Ovary (tissue), 9 donors: ENCODE measurements around the gene BATF3. TPM values are rescaled to one million over a fixed set of nuclear protein-coding genes. Genes with fewer than 3 reads are reported as not detected.
"Not testable (repeated sequence)": the region's sequence is repeated elsewhere in the genome, so short reads cannot be mapped to it uniquely, and the experiment has no call there.

Experiments used
- DNase-seq, 5 donors: peaks; one replicate each; pipeline ENCODE4 v3.0.0-alpha.2; 2019 to 2020
- H3K27ac ChIP-seq, 2 donors: fragments of 200-600 bp; one replicate each; pipeline versions ENCODE4 v1.5.1 to v1.8.0; 2019 to 2022
- H3K27me3 ChIP-seq: fragments of 200-600 bp; one replicate; pipeline ENCODE4 v1.8.0; 2022
- H3K36me3 ChIP-seq: fragments of 200-600 bp; sonication (generic); one replicate; pipeline ENCODE4 v1.5.1; 2019
- H3K4me1 ChIP-seq: one replicate; pipeline ENCODE4 v1.8.1; 2013; ENCODE audit warnings: mild to moderate bottlenecking, moderate library complexity; ENCODE audit not compliant: insufficient read depth
- H3K4me3 ChIP-seq: fragments of 200-600 bp; sonication (generic); one replicate; pipeline ENCODE4 v1.5.1; 2017
- H3K9me3 ChIP-seq, 2 donors: fragments of 200-600 bp in 1 of 2; sonication (generic) in 1 of 2; one replicate each; pipeline versions ENCODE4 v1.5.1 to v1.8.1; 2013 to 2019; ENCODE audit warnings: mild to moderate bottlenecking in 1 of 2, moderate library complexity in 1 of 2
- EP300 ChIP-seq: sonication (generic); formaldehyde crosslinking; IDR thresholded peaks from one replicate; pipeline ENCODE4 v1.6.1; 2017; ENCODE audit warnings: antibody characterized with exemption
- POLR2A ChIP-seq: fragments of 450-650 bp; IDR thresholded peaks from one replicate; pipeline ENCODE4 v1.6.1; 2017; ENCODE audit warnings: antibody characterized with exemption, mild to moderate bottlenecking, moderate library complexity
- WGBS, 3 donors: extraction: QIAGEN DNeasy Blood & Tissue Kit in 1 of 3; methylation state at CpG; one replicate each; pipeline versions ENCODE4 v1.1.5 to v1.1.7; 2013 to 2017; 5-methylcytosine and 5-hydroxymethylcytosine counted together
- intact Hi-C, 4 donors: fragments of 100-400 bp; cut with DNase I; formaldehyde crosslinking; loops; one replicate each; pipeline versions ENCODE4 v1.11.0 to v1.15.1; 2022 to 2023
- polyA plus RNA-seq, 2 donors: library from polyadenylated mRNA; stranded (reverse); fragments of 200-250 nt in 1 of 2; fragments of 350-450 nt in 1 of 2; fragmentation: Illumina TruSeq in 1 of 2; extraction: RNeasy Lipid Tissue Mini Kit (QIAGEN cat#74804) in 1 of 2; gene quantifications; one replicate each; pipeline ENCODE4 v1.2.3, GENCODE V29; 2013 to 2014
- total RNA-seq, 7 donors: library from RNA; depleted of rRNA in 2 of 7; stranded (reverse); fragments of >200 nt in 2 of 7; fragmentation: NEBNext Ultra II Directional in 3 of 7; extraction: Animal tissue kit (Norgen Biotek cat#: 25700) in 3 of 7; gene quantifications; one replicate each; pipeline versions ENCODE4 v1.1.0 to v1.2.4, GENCODE V29; 2016 to 2023
- TF ChIP-seq, protein P1 (sequence below), 3 donors: fragments of 450-650 bp in 2 of 3; fragments of 200-600 bp in 1 of 3; IDR thresholded peaks; one replicate each; pipeline versions ENCODE4 v1.5.1 to v1.8.0; 2016 to 2022; ENCODE audit warnings: antibody characterized with exemption in 3 of 3, mild to moderate bottlenecking in 1 of 3
- donor health status: DM: no; HTN: no; CAD: no; lungs with moderate emphysema.
- donor health status: DM: no; HTN: no; CAD: no.
- donor health status: Bipolar disorder and iron deficiency.
- donor health status: DM: yes; HTN: yes; CAD: no.
- donor health status: DM: no; HTN: no; CAD: no.
- donor health status: DM: yes; HTN: yes; CAD: no.

The BATF3 gene
- total and polyA plus RNA-seq, 9 donors = 0.71 to 4.2 (median 1.1) TPM

- Histone ChIP-seq H3K4me3 (no peak overlapping the region), H3K9me3 (no peaks in the 10 kb centered on the region), H3K27ac (no peak overlapping the region), H3K4me1 (no peaks in the 10 kb centered on the region), H3K36me3 (no peaks in the 10 kb centered on the region), H3K27me3 (no peaks in the 10 kb centered on the region)
- no peak for TF ChIP-seq POLR2A
- TF ChIP-seq, protein P1, sequence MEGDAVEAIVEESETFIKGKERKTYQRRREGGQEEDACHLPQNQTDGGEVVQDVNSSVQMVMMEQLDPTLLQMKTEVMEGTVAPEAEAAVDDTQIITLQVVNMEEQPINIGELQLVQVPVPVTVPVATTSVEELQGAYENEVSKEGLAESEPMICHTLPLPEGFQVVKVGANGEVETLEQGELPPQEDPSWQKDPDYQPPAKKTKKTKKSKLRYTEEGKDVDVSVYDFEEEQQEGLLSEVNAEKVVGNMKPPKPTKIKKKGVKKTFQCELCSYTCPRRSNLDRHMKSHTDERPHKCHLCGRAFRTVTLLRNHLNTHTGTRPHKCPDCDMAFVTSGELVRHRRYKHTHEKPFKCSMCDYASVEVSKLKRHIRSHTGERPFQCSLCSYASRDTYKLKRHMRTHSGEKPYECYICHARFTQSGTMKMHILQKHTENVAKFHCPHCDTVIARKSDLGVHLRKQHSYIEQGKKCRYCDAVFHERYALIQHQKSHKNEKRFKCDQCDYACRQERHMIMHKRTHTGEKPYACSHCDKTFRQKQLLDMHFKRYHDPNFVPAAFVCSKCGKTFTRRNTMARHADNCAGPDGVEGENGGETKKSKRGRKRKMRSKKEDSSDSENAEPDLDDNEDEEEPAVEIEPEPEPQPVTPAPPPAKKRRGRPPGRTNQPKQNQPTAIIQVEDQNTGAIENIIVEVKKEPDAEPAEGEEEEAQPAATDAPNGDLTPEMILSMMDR (IDR thresholded peaks at IDR 0.05) = no peak
- TF ChIP-seq EP300 = no peak
- no peak for DNase-seq
- intact Hi-C loops = no loop called here
- 75 to 81% (median 79%) methylated on average over 13 of the region's 13 CpGs for WGBS, 3 donors
These were observed 27.9 kb upstream of the BATF3 start for GRCh38 chr1:212727386-212728181.

DNA sequence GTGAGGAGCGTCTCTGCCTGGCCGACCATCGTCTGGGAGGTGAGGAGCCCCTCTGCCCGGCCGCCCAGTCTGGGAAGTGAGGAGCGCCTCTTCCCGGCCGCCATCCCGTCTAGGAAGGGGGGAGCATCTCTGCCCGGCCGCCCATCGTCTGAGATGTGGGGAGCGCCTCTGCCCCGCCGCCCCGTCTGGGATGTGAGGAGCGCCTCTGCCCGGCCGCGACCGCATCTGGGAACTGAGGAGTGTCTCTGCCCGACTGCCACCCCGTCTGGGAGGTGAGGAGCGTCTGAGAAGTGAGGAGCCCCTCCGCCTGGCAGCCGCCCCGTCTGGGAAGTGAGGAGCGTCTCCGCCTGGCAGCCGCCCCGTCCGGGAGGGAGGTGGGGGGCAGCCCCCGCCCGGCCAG lies 25.0 kb upstream of the BATF3 start:
- H3K4me1 ChIP-seq, H3K27ac ChIP-seq, DNase-seq, H3K9me3 ChIP-seq, H3K4me3 ChIP-seq, intact Hi-C loops, H3K36me3 ChIP-seq, H3K27me3 ChIP-seq: not testable (repeated sequence)
- 83 to 96% (median 95%) methylated on average over 11 to 29 of the region's 34 CpGs for WGBS, 3 donors

DNA sequence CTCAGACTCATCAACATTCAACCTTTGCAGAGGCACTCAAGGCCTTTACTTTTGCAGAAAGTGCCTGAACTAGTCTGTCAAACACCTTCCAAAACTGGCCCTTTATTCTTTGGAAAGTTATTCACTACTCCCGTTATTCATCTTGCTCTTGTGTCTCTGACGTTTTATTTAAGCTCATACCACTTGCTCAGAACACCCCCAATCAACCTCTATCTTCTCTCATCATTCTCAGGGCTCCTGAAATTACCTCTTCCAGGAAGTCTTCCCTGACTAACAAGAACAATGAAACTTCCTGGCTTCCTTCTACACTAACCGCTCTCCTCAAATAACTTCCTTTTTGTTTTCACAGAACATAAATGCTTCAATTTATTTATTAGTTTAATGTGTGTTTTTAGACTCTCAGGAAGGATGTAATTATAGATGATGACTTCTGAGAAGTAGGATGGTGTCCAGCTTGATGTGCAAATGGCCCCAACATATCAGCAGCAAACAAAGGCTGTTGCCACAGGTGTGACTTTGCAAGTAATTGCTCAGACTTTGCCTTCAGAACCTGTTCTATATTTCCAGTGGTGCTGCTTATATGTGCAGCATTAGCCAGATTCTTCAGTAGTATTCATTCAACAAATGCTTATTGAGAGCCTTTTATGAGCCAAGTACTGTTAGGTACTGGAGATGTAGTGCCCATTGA lies 22.8 kb upstream of the BATF3 start:
- Histone ChIP-seq H3K9me3 (no peaks in the 10 kb centered on the region), H3K4me3 (no peak overlapping the region), H3K27me3 (no peaks in the 10 kb centered on the region), H3K4me1 (no peaks in the 10 kb centered on the region), H3K27ac (no peak overlapping the region), H3K36me3 (no peaks in the 10 kb centered on the region)
- intact Hi-C loops = no loop called here
- WGBS, 3 donors = 71 to 78% (median 75%) methylated on average over 3 of the region's 3 CpGs
- no peak for DNase-seq
- TF ChIP-seq EP300 = no peak
- TF ChIP-seq, protein P1 (IDR thresholded peaks at IDR 0.05) = no peak
- TF ChIP-seq POLR2A = no peak

DNA sequence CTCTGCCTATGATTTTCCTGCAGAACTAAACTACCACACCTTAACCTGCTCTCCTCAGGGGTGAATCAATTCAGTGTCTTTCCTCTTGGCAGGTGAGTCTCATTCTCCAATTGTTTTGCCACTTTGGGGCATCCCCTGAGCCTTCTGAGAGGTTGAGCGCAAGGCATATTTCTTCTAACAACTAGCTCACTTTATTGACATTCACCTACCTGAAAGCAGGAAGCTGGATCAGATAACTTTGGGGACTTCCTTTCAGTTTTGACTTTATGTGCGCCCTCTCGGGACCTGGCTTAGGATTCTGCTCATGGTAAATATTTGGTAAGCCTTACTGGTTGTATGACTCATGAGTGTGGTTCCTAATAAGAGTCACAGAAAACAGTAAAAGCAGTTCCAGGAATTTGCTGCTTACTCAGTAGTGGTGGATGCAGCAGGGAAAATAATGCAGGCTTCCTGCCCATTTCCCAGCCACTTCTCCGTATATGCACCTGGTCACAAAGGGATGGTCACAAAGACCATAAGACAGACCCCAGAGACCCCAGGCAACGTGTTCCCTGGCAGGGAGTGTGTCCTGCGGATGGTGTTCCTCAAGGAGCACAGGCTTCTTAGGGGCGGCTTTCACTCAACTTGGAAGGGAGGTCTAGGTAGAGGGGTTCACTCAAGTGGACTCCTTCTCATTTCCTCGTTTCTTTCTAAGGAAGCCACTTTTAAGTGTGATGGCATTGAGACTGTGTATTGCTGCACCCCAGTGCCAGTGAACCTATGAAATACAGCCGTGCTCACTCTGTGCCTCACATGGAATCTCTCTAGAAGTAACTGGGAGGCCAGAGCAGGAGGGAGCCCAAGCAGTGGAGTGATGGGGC lies 22.0 kb upstream of the BATF3 start:
- intact Hi-C loops = no loop called here
- H3K9me3 ChIP-seq = no peaks in the 10 kb centered on the region
- no peak overlapping the region for H3K4me3 ChIP-seq
- no peak for DNase-seq
- no peaks in the 10 kb centered on the region for H3K27me3 ChIP-seq
- H3K27ac ChIP-seq = no peak overlapping the region
- no peak for TF ChIP-seq POLR2A
- TF ChIP-seq EP300 = no peak
- TF ChIP-seq, protein P1 (IDR thresholded peaks at IDR 0.05) = no peak
- WGBS, 3 donors = 79 to 87% (median 86%) methylated on average over 9 of the region's 9 CpGs
- no peaks in the 10 kb centered on the region for H3K36me3 ChIP-seq
- H3K4me1 ChIP-seq = no peaks in the 10 kb centered on the region
